GM23248 (cell line): ENCODE results near the gene COPZ2. TPM values are rescaled to one million over a fixed set of nuclear protein-coding genes. Genes with fewer than 3 reads are reported as not detected.

Experiments used
- DNase-seq: peaks from one replicate; pipeline ENCODE4 v3.0.0-alpha.2; 2015
- H2AFZ ChIP-seq: fragments of 200-600 bp; sonication (generic); 2 replicates; pipeline ENCODE4 v1.6.1; 2016; ENCODE audit warnings: antibody characterized with exemption
- H3F3A ChIP-seq: fragments of 200-600 bp; sonication (generic); 2 replicates; pipeline ENCODE4 v1.6.1; 2016; ENCODE audit warnings: mild to moderate bottlenecking, antibody characterized with exemption, mixed run types; ENCODE audit not compliant: insufficient read depth
- H3K27ac ChIP-seq: fragments of 200-600 bp; sonication (generic); 2 replicates; pipeline ENCODE4 v1.5.1; 2016; ENCODE audit warnings: mild to moderate bottlenecking
- H3K27me3 ChIP-seq: fragments of 200-600 bp; sonication (generic); replicated peaks from 2 replicates; pipeline ENCODE4 v1.6.1; 2016; ENCODE audit warnings: mild to moderate bottlenecking; ENCODE audit not compliant: insufficient read depth
- H3K36me3 ChIP-seq: fragments of 200-600 bp; sonication (generic); 2 replicates; pipeline ENCODE4 v1.6.1; 2016; ENCODE audit warnings: low read depth, mild to moderate bottlenecking
- H3K4me1 ChIP-seq: fragments of 200-600 bp; sonication (generic); 2 replicates; pipeline ENCODE4 v1.6.1; 2016; ENCODE audit warnings: mild to moderate bottlenecking; ENCODE audit not compliant: insufficient read depth
- H3K4me2 ChIP-seq: fragments of 200-600 bp; sonication (generic); one replicate; pipeline ENCODE4 v1.6.1; 2016; ENCODE audit warnings: mild to moderate bottlenecking; ENCODE audit not compliant: unreplicated experiment
- H3K4me3 ChIP-seq: fragments of 200-600 bp; sonication (generic); 2 replicates; pipeline ENCODE4 v1.5.1; 2016; ENCODE audit warnings: mild to moderate bottlenecking
- H3K79me2 ChIP-seq: fragments of 200-600 bp; sonication (generic); 2 replicates; pipeline ENCODE4 v1.6.1; 2016; ENCODE audit warnings: mild to moderate bottlenecking; ENCODE audit not compliant: insufficient read depth
- H3K9ac ChIP-seq: fragments of 200-600 bp; sonication (generic); 2 replicates; pipeline ENCODE4 v1.6.1; 2016; ENCODE audit warnings: mild to moderate bottlenecking
- H3K9me2 ChIP-seq: fragments of 200-600 bp; sonication (generic); 2 replicates; pipeline ENCODE4 v1.6.1; 2016; ENCODE audit warnings: mixed run types, mild to moderate bottlenecking, moderate library complexity; ENCODE audit not compliant: insufficient read depth
- H3K9me3 ChIP-seq: fragments of 200-600 bp; sonication (generic); one replicate; pipeline ENCODE4 v1.6.1; 2017; ENCODE audit warnings: low read depth
- H4K20me1 ChIP-seq: fragments of 200-600 bp; sonication (generic); 2 replicates; pipeline ENCODE4 v1.6.0; 2016; ENCODE audit not compliant: insufficient read depth
- EZH2 ChIP-seq: fragments of 200-600 bp; sonication (generic); IDR thresholded peaks from 2 replicates; pipeline ENCODE4 v1.6.1; 2018; ENCODE audit warnings: antibody characterized with exemption, mild to moderate bottlenecking; ENCODE audit not compliant: insufficient read depth, poor library complexity, severe bottlenecking
- EZH2phosphoT487 ChIP-seq: fragments of 200-600 bp; sonication (generic); IDR thresholded peaks from 2 replicates; pipeline ENCODE4 v1.6.1; 2018; ENCODE audit warnings: antibody characterized with exemption, moderate library complexity, mild to moderate bottlenecking, low read depth; ENCODE audit not compliant: insufficient read depth
- WGBS, 2 experiments: methylation state at CpG; one replicate each; pipeline ENCODE4 v1.1.6; 2015 to 2017; ENCODE audit warnings: low lambda C conversion rate in 2 of 2, low coverage in 1 of 2; ENCODE audit errors: missing lambda C conversion rate in 2 of 2; 5-methylcytosine and 5-hydroxymethylcytosine counted together
- in situ Hi-C: fragments of 300-500 bp; cut with MboI; formaldehyde crosslinking; loops from 2 replicates; pipeline ENCODE4 v1.15.0; 2020
- polyA plus RNA-seq: library from polyadenylated mRNA; unstranded; fragments of >200 nt; fragmentation: Nextera tagmentation; extraction: Ambion mirVana; gene quantifications from 2 replicates; pipeline ENCODE4 v1.2.1, GENCODE V29; 2016
- total RNA-seq: library from RNA; depleted of rRNA; stranded (reverse); fragments of >200 nt; shearing (Covaris generic); gene quantifications from 2 replicates; pipeline ENCODE4 v1.2.3, GENCODE V29; 2014

COPZ2 gene
- total and polyA plus RNA-seq, 2 experiments from 2014 or later: 148 to 399 TPM

DNA sequence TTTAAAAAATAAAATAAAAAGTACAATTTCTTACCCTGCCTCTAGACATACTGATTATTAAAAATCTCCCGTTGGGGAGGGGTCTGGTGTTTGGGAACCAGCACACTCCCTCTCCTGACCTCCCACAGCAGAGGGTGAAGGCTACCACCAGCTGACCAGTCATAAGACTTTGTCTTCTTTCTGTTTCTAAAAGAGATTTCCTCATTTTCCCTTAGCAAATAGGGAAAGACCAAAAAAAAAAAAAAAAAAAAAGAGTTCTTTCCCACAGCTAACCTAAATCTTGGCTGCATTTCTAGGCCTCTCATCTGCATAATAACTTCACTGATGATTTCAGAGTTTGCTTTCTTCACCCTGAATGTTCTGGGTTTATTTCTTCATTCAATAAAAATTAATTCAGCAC, 36.4 kb downstream of the COPZ2 start:
- H3K4me1 ChIP-seq: peaks cover 45% of the 10 kb centered on the region
- no peak overlapping the region for H3K9ac ChIP-seq
- no peaks in the 10 kb centered on the region for H3K36me3 ChIP-seq
- WGBS, 2 experiments: 100% methylated on average over 1 of the region's 1 CpG
- no peaks in the 10 kb centered on the region for H4K20me1 ChIP-seq
- no peaks in the 10 kb centered on the region for H3K9me2 ChIP-seq
- peak overlapping the region; percentile 97; the same call in 1 of the 2 replicates for H2AFZ ChIP-seq
- in situ Hi-C loops: no loop called here
- H3K79me2 ChIP-seq: no peaks in the 10 kb centered on the region
- H3K27ac ChIP-seq: peak overlapping the region; percentile 96; the same call in 1 of the 2 replicates
- H3K9me3 ChIP-seq: no peaks in the 10 kb centered on the region
- peak; percentile 54 for DNase-seq
- peaks cover 19% of the 10 kb centered on the region for H3F3A ChIP-seq
- H3K4me3 ChIP-seq: no peak overlapping the region
- H3K4me2 ChIP-seq: no peak overlapping the region
- H3K27me3 ChIP-seq: no peaks in the 10 kb centered on the region
- TF ChIP-seq EZH2phosphoT487: no peak
- TF ChIP-seq EZH2: no peak

DNA sequence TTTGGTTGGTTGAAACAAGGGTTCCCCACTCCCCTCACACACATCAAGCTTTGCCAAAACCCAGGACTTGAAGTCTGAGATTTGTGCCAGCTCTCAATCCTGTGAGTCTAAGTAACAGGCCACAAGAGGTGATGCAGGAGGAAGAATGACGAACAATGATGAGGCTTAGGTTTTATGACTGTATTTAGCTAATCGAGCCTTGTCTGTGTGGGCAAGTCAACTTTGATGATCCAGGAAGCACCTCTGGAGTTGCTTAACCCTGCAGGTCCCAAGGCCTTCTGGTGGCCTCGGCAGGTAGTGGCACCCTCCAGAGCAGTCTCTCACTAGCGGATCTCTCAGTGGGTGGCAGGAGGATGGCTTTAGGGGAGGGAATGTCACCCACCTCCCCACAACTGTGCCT, 38.0 kb downstream of the COPZ2 start:
- Histone ChIP-seq H3K9me3 (no peaks in the 10 kb centered on the region), H3F3A (peaks cover 15% of the 10 kb centered on the region), H3K4me3 (no peak overlapping the region), H3K79me2 (no peaks in the 10 kb centered on the region), H3K36me3 (no peaks in the 10 kb centered on the region), H4K20me1 (no peaks in the 10 kb centered on the region), H3K27me3 (no peaks in the 10 kb centered on the region), H3K9me2 (no peaks in the 10 kb centered on the region), H3K27ac (peak overlapping the region; percentile 50), H2AFZ (peak overlapping the region; percentile 73), H3K4me1 (peaks cover 29% of the 10 kb centered on the region), H3K9ac (peak overlapping the region; percentile 27; the same call in 1 of the 2 replicates), H3K4me2 (no peak overlapping the region)
- in situ Hi-C loops: no loop called here
- DNase-seq: peak; percentile 89
- 23 to 24% methylated on average over 4 of the region's 4 CpGs for WGBS, 2 experiments
- TF ChIP-seq EZH2: no peak
- no peak for TF ChIP-seq EZH2phosphoT487

DNA sequence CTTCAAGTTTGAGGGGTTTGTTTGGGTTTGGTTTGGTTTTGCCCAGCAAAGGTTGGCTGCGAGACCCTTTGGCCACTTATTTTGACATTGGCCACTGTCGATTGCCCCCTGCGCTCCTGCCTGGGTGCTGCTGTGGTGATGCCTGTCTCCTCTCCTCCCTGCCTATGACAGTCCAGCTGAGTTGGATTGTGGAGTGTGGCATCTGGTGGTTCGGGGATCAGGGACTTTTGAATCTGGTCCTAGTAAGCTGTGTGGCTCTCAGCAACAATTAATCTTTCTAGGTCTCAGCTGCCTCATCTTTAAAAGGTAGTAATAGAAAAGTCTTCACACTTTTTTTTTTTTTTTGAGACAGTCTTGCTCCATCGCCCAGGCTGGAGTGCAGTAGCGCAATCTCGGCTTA, 39.6 kb downstream of the COPZ2 start:
- H3K27ac ChIP-seq: no peak overlapping the region
- H3K27me3 ChIP-seq: no peaks in the 10 kb centered on the region
- TF ChIP-seq EZH2phosphoT487 (no peak), EZH2 (no peak)
- no peak overlapping the region for H3K4me3 ChIP-seq
- no peak overlapping the region for H3K9ac ChIP-seq
- peaks cover 23% of the 10 kb centered on the region for H3K4me1 ChIP-seq
- DNase-seq: no peak
- no peak overlapping the region for H3K4me2 ChIP-seq
- H3K9me3 ChIP-seq: no peaks in the 10 kb centered on the region
- H3K79me2 ChIP-seq: no peaks in the 10 kb centered on the region
- H2AFZ ChIP-seq: no peak overlapping the region
- no peaks in the 10 kb centered on the region for H3K36me3 ChIP-seq
- no peaks in the 10 kb centered on the region for H3K9me2 ChIP-seq
- in situ Hi-C loops: no loop called here
- 97% methylated on average over 7 of the region's 7 CpGs for WGBS, 2 experiments
- H4K20me1 ChIP-seq: no peaks in the 10 kb centered on the region
- peaks cover 15% of the 10 kb centered on the region for H3F3A ChIP-seq

DNA sequence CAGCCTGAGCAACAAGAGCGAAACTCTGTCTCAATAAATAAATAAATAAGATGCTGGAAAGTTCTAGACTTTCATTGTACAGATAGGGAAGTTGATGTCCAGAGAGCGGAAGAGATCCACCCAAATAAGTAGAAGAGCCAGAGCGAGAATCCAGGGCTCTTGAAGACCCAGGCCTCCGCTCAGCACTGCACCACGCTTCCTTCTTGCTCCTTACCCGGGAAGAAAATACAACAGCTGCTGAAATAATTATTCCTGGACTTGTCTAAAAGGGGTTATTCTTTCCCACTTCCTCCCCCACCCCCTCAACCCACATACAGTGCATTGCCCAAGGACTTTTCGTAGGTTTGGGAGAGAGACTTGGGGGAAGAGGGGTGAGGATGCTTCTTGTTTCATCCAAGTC, 40.0 kb downstream of the COPZ2 start:
- H3K27ac ChIP-seq: no peak overlapping the region
- TF ChIP-seq EZH2phosphoT487 (no peak), EZH2 (no peak)
- no peaks in the 10 kb centered on the region for H4K20me1 ChIP-seq
- DNase-seq: no peak
- H3K4me3 ChIP-seq: no peak overlapping the region
- 84 to 87% methylated on average over 7 of the region's 7 CpGs for WGBS, 2 experiments
- H2AFZ ChIP-seq: no peak overlapping the region
- no peaks in the 10 kb centered on the region for H3K79me2 ChIP-seq
- no peaks in the 10 kb centered on the region for H3K36me3 ChIP-seq
- no peaks in the 10 kb centered on the region for H3K9me2 ChIP-seq
- no peak overlapping the region for H3K4me2 ChIP-seq
- H3K9ac ChIP-seq: no peak overlapping the region
- H3K4me1 ChIP-seq: peaks cover 18% of the 10 kb centered on the region
- H3F3A ChIP-seq: peaks cover 12% of the 10 kb centered on the region
- no peaks in the 10 kb centered on the region for H3K9me3 ChIP-seq
- no peaks in the 10 kb centered on the region for H3K27me3 ChIP-seq
- in situ Hi-C loops: no loop called here

DNA sequence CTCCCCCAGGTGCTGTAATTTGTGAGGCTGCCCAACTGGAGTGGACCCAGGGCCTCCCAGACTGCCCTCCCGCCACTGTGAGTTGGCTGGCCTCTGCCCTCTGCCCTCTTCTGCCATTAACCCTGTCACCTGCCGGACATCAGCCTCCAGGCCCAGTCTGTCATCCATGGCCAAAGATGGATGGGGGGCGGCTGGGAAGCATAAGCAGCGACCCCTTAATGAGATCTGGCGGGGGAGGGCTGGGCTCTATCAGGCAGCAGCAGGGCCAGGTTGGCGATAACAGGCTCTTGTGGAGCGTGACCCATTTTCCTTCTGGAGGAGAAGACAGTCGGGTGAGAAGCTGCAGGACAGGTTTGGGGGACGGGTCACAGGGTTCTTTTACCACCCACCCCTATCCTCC, 41.4 kb downstream of the COPZ2 start:
- in situ Hi-C loops: no loop called here
- TF ChIP-seq EZH2 (no peak), EZH2phosphoT487 (no peak)
- H2AFZ ChIP-seq: no peak overlapping the region
- 60 to 68% methylated on average over 7 to 9 of the region's 9 CpGs for WGBS, 2 experiments
- H3K4me3 ChIP-seq: no peak overlapping the region
- no peaks in the 10 kb centered on the region for H3K9me2 ChIP-seq
- H3K9ac ChIP-seq: no peak overlapping the region
- H3K79me2 ChIP-seq: no peaks in the 10 kb centered on the region
- H3K27ac ChIP-seq: no peak overlapping the region
- DNase-seq: no peak
- H3K36me3 ChIP-seq: no peaks in the 10 kb centered on the region
- no peaks in the 10 kb centered on the region for H3K9me3 ChIP-seq
- no peak overlapping the region for H3K4me2 ChIP-seq
- H4K20me1 ChIP-seq: no peaks in the 10 kb centered on the region
- H3K27me3 ChIP-seq: no peaks in the 10 kb centered on the region
- no peaks in the 10 kb centered on the region for H3F3A ChIP-seq
- peaks cover 12% of the 10 kb centered on the region; the same call in 1 of the 2 replicates for H3K4me1 ChIP-seq
